Lower lobe of right lung (tissue), 2 donors: Measurements from ENCODE around the gene RSL24D1. TPM values are rescaled to one million over a fixed set of nuclear protein-coding genes. Genes with fewer than 3 reads are reported as not detected.

Source experiments
- ATAC-seq, 2 donors: fragments of 200-7000 bp; cut with Tn5 transposase; one replicate each; pipeline ENCODE4 v1.9.1; 2020 to 2022; ENCODE audit warnings: mild to moderate bottlenecking in 2 of 2, moderate library complexity in 2 of 2
- DNase-seq: peaks from one replicate; pipeline ENCODE4 v3.0.0-alpha.2; 2020
- H3K27ac ChIP-seq: fragments of 200-600 bp; one replicate; pipeline ENCODE4 v1.8.0; 2022
- H3K27me3 ChIP-seq: fragments of 200-600 bp; one replicate; pipeline ENCODE4 v1.8.0; 2022; ENCODE audit warnings: low read depth
- H3K36me3 ChIP-seq: fragments of 200-600 bp; one replicate; pipeline ENCODE4 v1.8.0; 2022; ENCODE audit warnings: mild to moderate bottlenecking
- H3K4me1 ChIP-seq: fragments of 200-600 bp; one replicate; pipeline ENCODE4 v1.8.0; 2022
- H3K4me3 ChIP-seq: fragments of 200-600 bp; one replicate; pipeline ENCODE4 v1.8.0; 2022; ENCODE audit warnings: mild to moderate bottlenecking
- H3K9me3 ChIP-seq: fragments of 200-600 bp; one replicate; pipeline ENCODE4 v1.8.0; 2022
- CTCF ChIP-seq: fragments of 200-600 bp; IDR thresholded peaks from one replicate; pipeline ENCODE4 v1.8.0; 2022; ENCODE audit warnings: antibody characterized with exemption, mild to moderate bottlenecking
- intact Hi-C: fragments of 100-400 bp; cut with DNase I; formaldehyde crosslinking; loops from one replicate; pipeline ENCODE4 v1.11.0; 2022
- long read RNA-seq: library from polyadenylated mRNA; unstranded; transcript quantifications from one replicate; pipeline ENCODE4 v2.0.0, GENCODE V29; 2021
- total RNA-seq: library from RNA; stranded (reverse); fragmentation: NEBNext Ultra II Directional; extraction: Animal tissue kit (Norgen Biotek cat#: 25700); gene quantifications from one replicate; pipeline ENCODE4 v1.2.1, GENCODE V29; 2021
- donor health status: DM: no; HTN: yes; CAD: no; lungs with severe emphysema.

The RSL24D1 gene
- 64.6 TPM for total RNA-seq
- long read RNA-seq, transcript RSL24D1-201 (6 exons, 2,015 nt) = major isoform, 136 of 143 reads
- long read RNA-seq, partial matches to known transcripts = 3 of 143 reads
- long read RNA-seq, other reads (novel, unspliced or antisense) = 4 of 143 reads

- TF ChIP-seq CTCF = peak; percentile 46
- intact Hi-C loops = no loop called here
These were observed at the start of gene RSL24D1 for GRCh38 chr15:55196458-55197361. Gene RSL24D1, minus strand, starts transcription at chr15:55196941. Its CDS starts 51 bp downstream, at chr15:55196890.

GRCh38 chr15:55245059-55245458 is 48.3 kb upstream of the RSL24D1 start:
- TF ChIP-seq CTCF = no peak

More at GRCh38 chr15:55196458-55197361, at the start of gene RSL24D1:
- ATAC-seq (peak; percentile 100), DNase-seq (peak; percentile 98)
- H3K9me3 ChIP-seq = no peaks in the 10 kb centered on the region
- H3K36me3 ChIP-seq = peaks cover 12% of the 10 kb centered on the region
- H3K4me1 ChIP-seq = peaks cover 34% of the 10 kb centered on the region
- H3K4me3 ChIP-seq = peak within 1 kb of the TSS; percentile 83
- peak within 1 kb of the TSS; percentile 94 for H3K27ac ChIP-seq
- no peaks in the 10 kb centered on the region for H3K27me3 ChIP-seq

GRCh38 chr15:55241891-55242290 is 45.1 kb upstream of the RSL24D1 start:
- no peaks in the 10 kb centered on the region for H3K36me3 ChIP-seq
- TF ChIP-seq CTCF = no peak
- H3K9me3 ChIP-seq = no peaks in the 10 kb centered on the region
- ATAC-seq (no peak), DNase-seq (no peak)
- H3K27me3 ChIP-seq = no peaks in the 10 kb centered on the region
- peak overlapping the region; percentile 44 for H3K27ac ChIP-seq
- H3K4me1 ChIP-seq = peaks cover 33% of the 10 kb centered on the region
- intact Hi-C loops = no loop called here
- H3K4me3 ChIP-seq = no peak overlapping the region

More at GRCh38 chr15:55245059-55245458, 48.3 kb upstream of the RSL24D1 start:
- peaks cover 57% of the 10 kb centered on the region for H3K4me1 ChIP-seq
- intact Hi-C loops = no loop called here
- H3K27ac ChIP-seq = no peak overlapping the region
- DNase-seq (no peak), ATAC-seq (no peak)
- no peak overlapping the region for H3K4me3 ChIP-seq
- H3K36me3 ChIP-seq = no peaks in the 10 kb centered on the region
- H3K9me3 ChIP-seq = no peaks in the 10 kb centered on the region
- no peaks in the 10 kb centered on the region for H3K27me3 ChIP-seq

- Histone ChIP-seq H3K9me3 (no peaks in the 10 kb centered on the region), H3K27ac (peak overlapping the region; percentile 44), H3K4me3 (no peak overlapping the region), H3K36me3 (no peaks in the 10 kb centered on the region), H3K4me1 (peaks cover 30% of the 10 kb centered on the region), H3K27me3 (no peaks in the 10 kb centered on the region)
- intact Hi-C loops = no loop called here
- TF ChIP-seq CTCF = no peak
- DNase-seq (no peak), ATAC-seq (no peak)
These were observed 44.4 kb upstream of the RSL24D1 start for GRCh38 chr15:55241186-55241585.

- Histone ChIP-seq H3K9me3 (no peaks in the 10 kb centered on the region), H3K27ac (peak overlapping the region; percentile 13), H3K36me3 (no peaks in the 10 kb centered on the region), H3K4me3 (no peak overlapping the region), H3K4me1 (peaks cover 24% of the 10 kb centered on the region), H3K27me3 (no peaks in the 10 kb centered on the region)
- ATAC-seq (peak in 1 of 2 donors; percentile 48), DNase-seq (no peak)
- intact Hi-C loops = no loop called here
- TF ChIP-seq CTCF = no peak
These were observed 43.5 kb upstream of the RSL24D1 start for GRCh38 chr15:55240125-55240760.
